Measurements from ENCODE around the gene USP5. TPM values are rescaled to one million over a fixed set of nuclear protein-coding genes. Genes with fewer than 3 reads are reported as not detected.

The USP5 gene
- total RNA-seq, 3 donors from 2014 or later: 32.6 to 52.8 (median 34.7) TPM

- H3K27me3 ChIP-seq: no peaks in the 10 kb centered on the region
- no peak overlapping the region for H3K4me3 ChIP-seq
- TF ChIP-seq CTCF (IDR thresholded peaks at IDR 0.05): no peak
- TF ChIP-seq POLR2A (IDR thresholded peaks at IDR 0.05): no peak
- no peak for TF ChIP-seq POLR2AphosphoS5 (IDR thresholded peaks at IDR 0.05)
- no peaks in the 10 kb centered on the region for H3K36me3 ChIP-seq
- peaks cover 0 to 3% of the 10 kb centered on the region in 2 donors for H3K4me1 ChIP-seq
- H3K9me3 ChIP-seq: no peaks in the 10 kb centered on the region
- DNase-seq (ENCODE audit: low spot score in 2 of 2): no peak
- H3K27ac ChIP-seq: no peak overlapping the region
- intact Hi-C loops (cut with DNase I; ENCODE audit: low total_unique reads): no loop called here
These were observed 42.4 kb downstream of the USP5 start for GRCh38 chr12:6894321-6894720.

- Histone ChIP-seq H3K4me1 (no peaks in the 10 kb centered on the region), H3K27ac (no peak overlapping the region), H3K9me3 (no peaks in the 10 kb centered on the region), H3K36me3 (no peaks in the 10 kb centered on the region), H3K27me3 (no peaks in the 10 kb centered on the region), H3K4me3 (no peak overlapping the region)
- intact Hi-C loops (cut with DNase I; ENCODE audit: low total_unique reads): no loop called here
- no peak for DNase-seq (ENCODE audit: low spot score in 2 of 2)
- TF ChIP-seq POLR2AphosphoS5 (IDR thresholded peaks at IDR 0.05): no peak
- no peak for TF ChIP-seq POLR2A (IDR thresholded peaks at IDR 0.05)
- TF ChIP-seq CTCF (IDR thresholded peaks at IDR 0.05): no peak
These were observed 45.0 kb downstream of the USP5 start for GRCh38 chr12:6896846-6897435.

- H3K9me3 ChIP-seq: no peaks in the 10 kb centered on the region
- H3K4me1 ChIP-seq: no peaks in the 10 kb centered on the region
- TF ChIP-seq POLR2AphosphoS5 (IDR thresholded peaks at IDR 0.05): no peak
- TF ChIP-seq POLR2A (IDR thresholded peaks at IDR 0.05): no peak
- TF ChIP-seq CTCF (IDR thresholded peaks at IDR 0.05): no peak
- no peak for DNase-seq (ENCODE audit: low spot score in 2 of 2)
- intact Hi-C loops (cut with DNase I; ENCODE audit: low total_unique reads): no loop called here
- H3K27me3 ChIP-seq: no peaks in the 10 kb centered on the region
- H3K27ac ChIP-seq: peak overlapping the region in 1 of 2 donors; percentile 16
- no peaks in the 10 kb centered on the region for H3K36me3 ChIP-seq
- no peak overlapping the region for H3K4me3 ChIP-seq
These were observed 47.5 kb downstream of the USP5 start for GRCh38 chr12:6899427-6899826.

- Histone ChIP-seq H3K27me3 (no peaks in the 10 kb centered on the region), H3K9me3 (no peaks in the 10 kb centered on the region), H3K4me1 (no peaks in the 10 kb centered on the region), H3K27ac (peak overlapping the region in 1 of 2 donors; percentile 16), H3K36me3 (no peaks in the 10 kb centered on the region), H3K4me3 (no peak overlapping the region)
- no peak for TF ChIP-seq POLR2AphosphoS5 (IDR thresholded peaks at IDR 0.05)
- TF ChIP-seq POLR2A (IDR thresholded peaks at IDR 0.05): no peak
- intact Hi-C loops (cut with DNase I; ENCODE audit: low total_unique reads): no loop called here
- DNase-seq (ENCODE audit: low spot score in 2 of 2): no peak
These were observed 48.0 kb downstream of the USP5 start for GRCh38 chr12:6899837-6900519.

- intact Hi-C loops (cut with DNase I; ENCODE audit: low total_unique reads): no loop called here
- H3K4me3 ChIP-seq: no peak overlapping the region
These were observed 50.5 kb downstream of the USP5 start for GRCh38 chr12:6902448-6902847.

More at GRCh38 chr12:6902448-6902847, 50.5 kb downstream of the USP5 start:
- Histone ChIP-seq H3K36me3 (no peaks in the 10 kb centered on the region), H3K27me3 (no peaks in the 10 kb centered on the region), H3K9me3 (no peaks in the 10 kb centered on the region), H3K27ac (no peak overlapping the region), H3K4me1 (no peaks in the 10 kb centered on the region)
- TF ChIP-seq POLR2A (IDR thresholded peaks at IDR 0.05) (no peak), POLR2AphosphoS5 (IDR thresholded peaks at IDR 0.05) (no peak), CTCF (IDR thresholded peaks at IDR 0.05) (no peak)
- no peak for DNase-seq (ENCODE audit: low spot score in 2 of 2)

Data from breast epithelium (tissue), 4 donors.